Epithelial cell of alveolus of lung (primary cell): ENCODE data around the gene GORASP2. TPM values are rescaled to one million over a fixed set of nuclear protein-coding genes. Genes with fewer than 3 reads are reported as not detected.

ENCODE experiments used
- total RNA-seq: library from RNA; depleted of rRNA; stranded (reverse); fragments of >200 nt; gene quantifications from 2 replicates; pipeline ENCODE4 v1.2.1, GENCODE V29; 2015

Gene GORASP2
- 58.7 and 86.0 TPM in 2 replicates for total RNA-seq

GRCh38 chr2:170928824-170929685, at the start of gene GORASP2:
TSS of gene GORASP2 (plus strand) at chr2:170929253. CDS start at chr2:170929341, 88 bp downstream.

Other genes starting within 250 kb of the GORASP2 start
- not detected in 2 replicates for gene SP5, start 213.9 kb upstream of the GORASP2 start, total RNA-seq
- 4.5 TPM in 1 of 2 replicates, not detected in the other for gene ERICH2, start 158.9 kb upstream of the GORASP2 start, total RNA-seq
- gene GAD1, start 112.4 kb upstream of the GORASP2 start, total RNA-seq: not detected in 2 replicates
- gene TLK1, start 231.6 kb downstream of the GORASP2 start, total RNA-seq: 7.8 and 13.7 TPM in 2 replicates